ENCODE results near the gene CADM1.

CADM1 gene

DNA sequence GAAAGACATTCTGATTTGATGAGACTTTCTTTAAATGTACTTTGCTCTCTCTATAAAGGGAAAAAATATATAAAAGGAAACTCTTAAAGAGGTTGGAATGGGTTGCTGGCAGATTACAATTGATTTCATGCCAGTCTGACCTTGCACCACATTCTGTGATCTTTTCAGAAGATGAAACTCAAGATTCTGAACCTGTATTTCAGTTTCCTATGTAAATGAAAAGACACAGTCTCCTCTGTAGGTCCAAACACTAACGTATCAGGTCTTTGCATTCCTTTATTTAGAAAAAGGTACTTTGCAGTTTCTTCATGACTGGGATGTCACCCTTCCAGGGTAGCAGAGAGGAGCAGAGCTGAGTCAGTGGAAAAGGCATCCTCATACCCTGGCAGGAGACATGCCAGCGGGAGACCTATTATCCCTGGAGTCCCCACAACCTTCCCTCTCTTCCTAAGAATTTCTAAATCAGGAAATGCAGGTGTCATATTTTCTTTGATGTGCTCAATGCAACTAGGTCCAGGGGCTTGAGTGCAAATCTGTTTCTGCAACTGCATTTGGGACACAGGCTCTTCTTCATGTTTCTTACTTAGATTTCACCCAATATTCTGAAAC, 282.6 kb downstream of the CADM1 start:
- FAIRE-seq, result peak; percentile 33
- no peak for TF ChIP-seq POLR2A (IDR thresholded peaks at IDR 0.05; ENCODE audit: low read depth, low read length)
- no peak for DNase-seq (ENCODE audit: insufficient read length, low spot score)

DNA sequence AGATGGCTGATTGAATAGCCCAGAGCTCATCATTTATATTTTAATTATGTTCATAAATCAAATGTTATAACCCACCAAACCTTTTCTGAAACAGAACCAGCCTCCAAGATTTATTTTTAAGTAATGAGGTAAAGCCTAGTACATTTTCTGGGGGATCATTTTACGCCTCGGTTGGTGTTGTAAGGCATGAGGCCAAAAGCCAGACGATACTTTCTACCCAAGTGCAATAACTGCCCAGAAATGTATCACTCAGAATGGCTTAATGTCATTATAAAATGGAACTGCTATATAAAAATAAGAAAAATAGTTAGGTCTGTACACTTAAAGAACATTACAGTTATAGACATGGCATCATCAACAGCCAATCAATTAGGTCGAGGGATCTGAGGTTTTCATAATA, 283.3 kb downstream of the CADM1 start:
- FAIRE-seq, result no peak
- TF ChIP-seq POLR2A (IDR thresholded peaks at IDR 0.05; ENCODE audit: low read depth, low read length), result no peak
- no peak for DNase-seq (ENCODE audit: insufficient read length, low spot score)

DNA sequence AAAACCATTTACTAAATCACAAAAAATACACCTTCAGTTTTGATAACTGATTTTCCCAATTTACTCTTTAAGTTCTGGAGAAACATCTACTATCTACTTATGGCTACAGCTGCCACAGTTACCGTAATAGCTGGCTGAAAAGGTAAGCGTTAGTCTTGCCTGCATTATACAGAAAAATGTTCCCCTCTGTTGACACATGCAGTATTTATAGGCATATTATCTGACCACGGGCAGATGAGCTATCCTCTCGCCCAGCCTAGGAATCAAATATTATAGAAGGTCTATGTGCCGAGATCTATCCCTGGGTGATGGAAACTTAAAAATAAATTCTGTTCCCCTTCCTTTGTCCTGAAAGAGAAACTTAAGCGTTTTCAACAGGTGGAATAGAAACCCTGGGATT, 283.8 kb downstream of the CADM1 start:
- DNase-seq (ENCODE audit: insufficient read length, low spot score) (no peak), FAIRE-seq (no peak)
- TF ChIP-seq POLR2A (IDR thresholded peaks at IDR 0.05; ENCODE audit: low read depth, low read length), result no peak

DNA sequence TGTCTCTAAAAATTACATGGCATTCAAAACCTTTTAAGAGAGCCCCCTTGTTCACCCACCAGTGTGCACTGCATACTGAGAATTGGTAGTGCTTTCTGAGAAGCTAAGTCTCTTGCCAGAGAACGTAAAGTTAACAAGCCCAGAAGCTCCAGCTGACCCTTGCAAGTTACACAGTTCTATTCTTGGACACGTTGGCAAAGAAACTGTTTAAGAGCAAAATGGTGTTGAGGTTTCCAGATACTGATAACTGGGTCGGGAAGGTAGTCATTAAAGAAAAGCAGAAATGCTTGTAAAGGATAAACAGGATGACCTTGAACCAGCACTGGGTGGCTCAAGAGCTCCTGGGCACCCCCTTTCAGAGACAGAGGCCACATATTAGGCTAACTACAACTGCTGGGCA, 284.8 kb downstream of the CADM1 start:
- DNase-seq (ENCODE audit: insufficient read length, low spot score) (no peak), FAIRE-seq (no peak)
- TF ChIP-seq POLR2A (IDR thresholded peaks at IDR 0.05; ENCODE audit: low read depth, low read length), result no peak

DNA sequence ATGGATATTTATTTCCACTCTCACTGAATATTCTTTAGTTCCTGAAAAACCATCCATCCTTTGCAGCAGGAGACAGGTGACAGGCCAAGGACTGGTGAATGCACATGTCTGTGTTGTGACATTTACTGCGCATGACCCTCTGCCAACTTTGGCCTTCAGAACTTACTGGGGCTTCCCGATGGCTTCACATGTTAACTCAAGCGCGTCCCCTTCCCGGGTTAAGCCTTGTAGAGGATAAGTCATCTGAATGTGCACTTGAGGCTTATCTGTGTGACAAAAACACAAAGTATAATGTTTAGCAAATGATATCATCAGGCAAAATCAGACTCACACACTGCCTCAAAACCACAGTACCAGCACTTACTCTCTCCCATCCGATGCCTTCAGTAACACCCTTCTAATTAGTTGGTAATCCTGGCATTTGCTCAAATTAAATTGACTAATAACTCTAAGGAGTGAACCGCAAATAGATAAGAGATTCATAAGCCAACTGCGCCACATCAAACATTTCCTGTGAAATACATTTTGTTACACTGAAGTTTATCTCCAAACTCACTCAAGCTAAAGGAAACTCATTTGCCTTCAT, 286.4 kb downstream of the CADM1 start:
- DNase-seq (ENCODE audit: insufficient read length, low spot score) (no peak), FAIRE-seq (no peak)
- TF ChIP-seq POLR2A (IDR thresholded peaks at IDR 0.05; ENCODE audit: low read depth, low read length), result no peak

DNA sequence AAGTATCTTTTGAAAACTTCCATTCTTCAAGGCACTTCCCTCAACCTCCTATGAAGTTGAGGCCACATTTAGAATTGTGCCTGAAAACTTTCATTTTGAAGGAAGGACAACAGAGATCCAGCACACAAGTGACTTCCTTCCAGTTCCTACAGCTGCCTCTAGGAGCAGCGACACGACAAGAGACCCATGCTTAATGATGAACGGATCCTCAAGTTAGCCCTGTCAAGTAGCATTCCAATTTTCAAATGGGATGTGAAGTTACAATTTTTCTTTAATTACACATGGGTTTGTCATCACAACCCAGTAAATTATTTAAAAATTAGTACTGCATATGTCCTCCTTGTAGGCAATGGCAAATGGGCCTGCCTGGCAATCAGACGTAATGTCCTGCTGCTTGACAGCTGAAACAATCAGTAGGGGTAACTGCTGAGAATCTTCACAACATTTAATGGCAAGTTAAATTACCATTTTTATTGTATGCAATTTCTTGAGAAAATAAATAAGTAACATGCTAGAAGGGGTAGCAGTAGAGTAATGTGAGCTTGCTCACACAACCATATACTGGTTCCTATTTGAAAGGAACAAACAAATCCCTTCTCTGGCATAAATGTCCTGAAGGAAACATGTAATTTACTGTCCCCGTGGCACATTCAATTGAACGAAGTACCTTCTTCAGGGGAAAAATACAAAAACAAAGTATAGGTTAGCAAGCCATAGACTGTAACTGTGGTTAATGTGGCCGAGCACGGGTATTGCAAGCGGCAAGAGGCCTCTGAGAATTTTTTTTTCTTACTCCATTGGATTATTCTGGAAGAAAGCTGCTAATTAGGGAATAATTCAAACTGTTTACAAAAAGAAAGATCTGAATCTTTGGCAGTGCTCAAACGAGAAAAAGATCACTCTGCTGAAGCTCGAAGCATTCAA, 288.3 kb downstream of the CADM1 start:
- DNase-seq (ENCODE audit: insufficient read length, low spot score), result no peak
- no peak for TF ChIP-seq POLR2A (IDR thresholded peaks at IDR 0.05; ENCODE audit: low read depth, low read length)
- FAIRE-seq, result peak; percentile 38

DNA sequence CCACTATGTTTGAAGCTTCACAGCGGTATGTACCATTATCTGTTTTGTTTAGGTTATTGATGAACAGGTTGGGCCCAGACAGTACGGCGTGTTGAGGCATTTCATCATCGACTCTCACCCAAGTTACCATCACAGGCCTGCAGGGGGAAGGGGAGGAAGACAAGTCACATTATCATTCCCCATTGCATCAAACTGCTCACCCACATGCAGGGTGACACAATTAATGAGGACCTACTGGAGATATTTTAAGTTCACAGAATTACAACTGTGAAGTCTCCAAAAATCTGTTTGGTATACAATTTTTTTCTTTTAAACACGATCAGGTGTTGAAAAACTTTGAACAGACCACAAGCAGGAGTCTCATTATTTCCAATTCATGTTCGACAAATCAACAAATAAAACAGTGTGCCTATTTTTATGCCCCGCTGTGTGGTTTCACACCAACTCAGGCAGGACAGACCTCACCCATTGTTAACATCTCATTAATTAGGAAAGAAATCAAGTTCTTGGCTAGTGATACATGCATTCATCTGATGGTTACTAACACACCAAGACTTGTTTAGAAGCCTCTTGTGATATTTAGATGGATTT, 289.5 kb downstream of the CADM1 start:
- FAIRE-seq (no peak), DNase-seq (ENCODE audit: insufficient read length, low spot score) (no peak)
- no peak for TF ChIP-seq POLR2A (IDR thresholded peaks at IDR 0.05; ENCODE audit: low read depth, low read length)

DNA sequence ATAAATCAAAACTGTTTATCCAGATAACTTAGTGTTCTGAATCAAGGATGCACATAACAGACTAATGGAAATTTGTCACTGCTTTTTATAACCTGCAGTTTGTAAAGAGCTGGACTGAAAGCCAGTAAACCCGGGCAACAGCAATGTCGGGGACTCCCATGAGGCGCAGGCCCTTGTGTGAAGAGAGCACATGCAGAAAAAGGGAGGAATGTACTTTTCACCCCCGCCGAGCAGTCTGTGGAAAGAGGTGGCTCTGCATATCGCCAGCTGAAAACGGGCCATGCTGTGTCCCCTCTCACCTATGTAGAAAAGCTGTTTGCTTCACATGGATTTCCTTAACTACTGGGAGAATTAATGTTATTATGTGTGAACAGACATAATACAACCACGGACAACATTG, 291.2 kb downstream of the CADM1 start:
- DNase-seq (ENCODE audit: insufficient read length, low spot score), result no peak
- no peak for TF ChIP-seq POLR2A (IDR thresholded peaks at IDR 0.05; ENCODE audit: low read depth, low read length)
- FAIRE-seq, result no peak

DNA sequence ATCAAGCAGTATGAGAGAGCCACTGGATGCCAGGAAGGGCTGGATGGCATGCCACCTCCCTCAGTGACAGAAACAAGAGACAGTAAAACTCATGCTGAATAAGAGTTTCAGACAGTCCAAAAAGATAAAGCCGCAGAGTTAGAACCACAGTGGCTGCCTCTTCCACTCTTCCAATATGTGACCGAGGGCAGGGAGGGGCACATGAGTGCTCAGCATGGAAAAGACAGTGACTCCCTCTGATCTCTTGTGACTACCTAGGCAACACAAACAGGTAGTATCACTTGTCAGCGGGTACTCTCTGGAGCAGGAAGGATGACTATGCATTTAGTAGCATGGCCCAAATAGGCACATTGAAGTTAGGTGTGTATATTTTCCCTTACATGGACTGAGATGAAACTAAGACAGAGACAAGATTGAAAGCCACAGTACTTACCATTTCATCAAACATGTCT, 295.4 kb downstream of the CADM1 start:
- FAIRE-seq (no peak), DNase-seq (ENCODE audit: insufficient read length, low spot score) (no peak)
- no peak for TF ChIP-seq POLR2A (IDR thresholded peaks at IDR 0.05; ENCODE audit: low read depth, low read length)

DNA sequence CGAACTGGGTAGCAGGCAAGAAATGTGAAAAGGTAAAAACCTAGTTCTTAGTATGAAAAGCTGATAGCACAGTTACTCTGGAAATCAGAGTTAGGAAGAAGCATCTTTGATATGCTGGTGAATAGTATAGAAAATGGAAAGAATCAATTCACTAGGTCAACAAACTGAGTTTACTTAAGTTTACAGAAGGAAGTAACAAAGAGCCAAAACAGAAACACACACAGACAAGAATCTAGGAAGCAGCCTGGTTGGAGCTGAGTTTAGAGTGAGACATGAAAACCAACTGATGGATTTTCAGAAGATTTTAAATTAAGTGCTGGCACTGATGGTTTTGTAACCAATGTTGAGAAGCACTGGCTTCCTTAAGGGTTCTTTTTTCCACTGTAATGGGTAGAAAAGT, 296.3 kb downstream of the CADM1 start:
- DNase-seq (ENCODE audit: insufficient read length, low spot score) (no peak), FAIRE-seq (no peak)
- no peak for TF ChIP-seq POLR2A (IDR thresholded peaks at IDR 0.05; ENCODE audit: low read depth, low read length)

DNA sequence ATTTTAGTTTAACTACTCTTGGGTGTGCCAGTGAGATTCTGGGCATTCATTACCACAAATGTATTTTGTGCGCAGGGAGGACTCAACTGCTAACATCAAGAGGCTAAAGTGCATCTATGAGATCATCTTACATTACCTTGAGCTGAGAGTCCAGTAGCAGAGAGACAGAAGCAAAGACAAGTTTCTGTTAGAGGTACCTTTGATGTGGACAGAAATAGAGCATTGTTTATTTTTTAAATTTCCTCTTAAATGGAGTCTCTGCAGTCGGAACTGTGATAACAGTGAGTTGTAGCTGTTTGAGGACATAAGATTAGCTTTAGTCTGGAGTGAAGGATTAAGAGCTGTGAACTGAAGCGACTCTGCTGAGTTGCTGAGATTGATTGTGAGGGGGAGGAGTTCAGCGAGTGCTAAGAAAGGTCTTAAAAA, 297.0 kb downstream of the CADM1 start:
- DNase-seq (ENCODE audit: insufficient read length, low spot score) (no peak), FAIRE-seq (no peak)
- no peak for TF ChIP-seq POLR2A (IDR thresholded peaks at IDR 0.05; ENCODE audit: low read depth, low read length)

DNA sequence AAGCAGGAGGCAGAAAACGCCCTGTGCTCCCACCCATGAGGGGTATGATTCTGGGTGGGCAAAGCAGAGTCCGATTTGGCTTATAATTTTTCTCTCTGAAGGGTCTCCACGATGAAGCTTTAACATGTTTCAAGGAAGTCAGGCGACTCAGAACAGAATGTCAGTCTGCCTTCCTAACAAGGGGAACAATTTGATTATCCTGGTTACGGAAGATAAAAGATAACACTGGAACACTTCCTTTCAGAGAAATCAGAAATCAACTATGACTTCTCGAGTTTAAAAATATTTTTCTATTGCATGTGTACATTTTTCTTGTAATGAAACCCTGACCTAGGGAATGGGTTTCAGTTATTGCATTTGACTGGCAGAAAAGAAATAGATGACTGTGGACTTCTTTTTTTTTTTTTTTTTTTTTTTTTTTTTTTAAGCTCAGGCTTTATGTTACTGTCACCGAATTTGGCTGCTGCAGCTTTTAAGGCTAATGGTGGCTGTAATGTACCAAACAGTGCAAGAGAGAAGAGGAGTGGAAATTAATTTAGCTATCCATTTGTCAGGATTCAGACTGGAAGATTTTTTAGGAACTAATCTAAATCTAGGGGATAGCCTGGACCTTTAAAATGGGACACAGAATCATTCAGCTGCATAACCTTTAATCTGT, 297.7 kb downstream of the CADM1 start:
- DNase-seq (ENCODE audit: insufficient read length, low spot score), result no peak
- FAIRE-seq, result no peak
- TF ChIP-seq POLR2A (IDR thresholded peaks at IDR 0.05; ENCODE audit: low read depth, low read length), result no peak

DNA sequence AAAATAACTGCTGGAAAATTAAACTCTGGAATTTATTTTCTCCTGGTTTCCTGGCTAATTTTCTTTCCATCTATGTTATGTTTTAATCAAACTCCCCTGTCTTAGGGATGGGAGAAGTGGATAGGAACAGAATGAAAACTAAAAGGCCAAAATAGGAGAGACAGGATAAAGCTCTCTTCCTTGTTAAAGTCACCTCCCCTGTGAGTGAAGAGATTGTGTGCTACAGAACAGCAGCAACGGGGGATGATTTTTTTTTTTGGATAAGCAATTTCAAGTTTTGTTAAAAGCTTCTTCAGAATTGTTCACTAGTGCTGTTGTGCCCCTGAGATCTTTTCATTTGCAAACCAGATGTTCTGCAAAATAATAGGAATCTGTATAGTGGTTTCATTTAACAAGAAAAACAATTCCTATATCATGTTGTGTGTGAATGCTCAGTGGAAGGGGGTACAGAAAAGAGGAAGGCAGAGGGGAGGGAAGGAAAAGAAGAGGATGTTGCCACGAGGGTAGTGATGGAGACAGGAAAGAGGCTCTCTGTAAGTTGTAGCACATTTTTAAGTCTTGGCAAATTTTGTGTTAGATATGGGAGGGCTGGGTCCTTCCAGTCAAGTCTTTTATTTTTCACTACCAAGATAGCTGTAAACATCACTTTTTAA, 301.2 kb downstream of the CADM1 start:
- TF ChIP-seq POLR2A (IDR thresholded peaks at IDR 0.05; ENCODE audit: low read depth, low read length), result no peak
- FAIRE-seq, result no peak
- DNase-seq (ENCODE audit: insufficient read length, low spot score), result no peak
